ENCODE measurements around the gene PIP.
"Not testable (repeated sequence)": the region's sequence is repeated elsewhere in the genome, so short reads cannot be mapped to it uniquely, and the experiment has no call there.

PIP gene

GRCh38 chr7:143180771-143181170, 48.9 kb downstream of the PIP start:
- not testable (repeated sequence) for DNase-seq

GRCh38 chr7:143181349-143181748, 49.5 kb downstream of the PIP start:
- no peak for DNase-seq

- DNase-seq = no peak
Measured at GRCh38 chr7:143183024-143183423, 51.1 kb downstream of the PIP start, which contains the start of gene TAS2R39. Gene TAS2R39 (plus strand): TSS chr7:143183419. CDS start chr7:143183419, 0 bp downstream.

DNA sequence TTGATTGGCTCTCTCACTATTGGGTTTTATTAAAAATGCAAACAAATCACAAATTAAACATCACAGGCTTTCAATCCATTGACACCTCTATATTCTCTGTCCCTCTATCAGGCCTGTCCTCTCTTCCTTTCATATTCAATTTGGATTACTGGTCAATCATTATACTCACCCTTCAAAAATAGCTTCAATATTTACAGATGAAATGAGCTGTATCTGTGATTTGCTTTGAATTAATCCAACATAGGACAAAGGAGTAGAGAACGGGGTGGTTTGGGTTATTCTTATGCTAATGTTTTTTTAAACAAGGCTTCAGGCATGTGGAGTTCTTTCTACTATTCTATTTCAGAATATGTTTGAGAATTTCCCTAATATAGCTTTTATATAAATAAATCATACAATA, 53.7 kb downstream of the PIP start:
- DNase-seq = no peak

DNA sequence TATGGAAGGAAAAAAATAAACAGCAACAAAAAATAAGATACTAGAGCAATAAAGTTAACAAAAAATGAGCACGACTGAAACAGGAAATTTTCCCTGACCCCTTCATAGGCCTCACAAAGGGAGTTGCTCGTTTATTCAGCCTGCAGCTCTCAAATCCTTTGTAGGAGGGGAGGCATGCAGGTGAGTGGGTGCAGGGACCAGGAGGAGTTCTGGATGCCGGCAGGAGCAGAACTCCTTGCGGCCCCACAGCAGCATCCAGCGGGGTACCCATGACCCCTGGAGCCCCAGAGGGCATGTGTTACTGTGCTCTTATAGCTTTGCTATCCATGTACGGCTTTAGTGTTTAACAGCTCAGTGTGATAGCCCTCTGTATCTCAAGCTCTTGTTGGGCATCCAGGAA, 57.1 kb downstream of the PIP start:
- DNase-seq = no peak

Data from stimulated activated CD4-positive, alpha-beta T cell treated with anti-CD3 and anti-CD28 coated beads, Interleukin-1b, Interleukin-23, amount 100 ng/mL, for 48 hours (primary cell).